Measurements from ENCODE around the gene CCDC117.

Gene CCDC117

DNA sequence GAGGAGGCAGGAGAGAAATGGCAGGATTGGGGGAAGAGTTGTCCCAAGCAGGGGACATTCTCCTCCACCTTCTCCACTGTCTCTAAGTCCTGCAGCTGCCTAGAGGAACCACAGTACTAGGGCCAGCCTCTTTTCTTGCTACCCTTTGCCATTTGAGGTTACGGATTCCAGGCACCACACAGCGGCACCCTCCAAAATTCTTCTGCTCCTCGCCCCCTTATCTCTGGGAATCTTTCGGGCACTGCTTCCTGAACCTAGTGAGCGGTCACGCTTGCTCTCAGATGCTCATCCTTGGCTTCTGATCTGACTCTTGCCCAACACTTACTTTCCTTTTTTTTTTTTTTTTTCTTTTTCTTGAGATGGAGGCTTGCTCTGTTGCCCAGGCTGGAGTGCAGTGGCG lies 54.4 kb downstream of the CCDC117 start:
- TF ChIP-seq, protein P1, sequence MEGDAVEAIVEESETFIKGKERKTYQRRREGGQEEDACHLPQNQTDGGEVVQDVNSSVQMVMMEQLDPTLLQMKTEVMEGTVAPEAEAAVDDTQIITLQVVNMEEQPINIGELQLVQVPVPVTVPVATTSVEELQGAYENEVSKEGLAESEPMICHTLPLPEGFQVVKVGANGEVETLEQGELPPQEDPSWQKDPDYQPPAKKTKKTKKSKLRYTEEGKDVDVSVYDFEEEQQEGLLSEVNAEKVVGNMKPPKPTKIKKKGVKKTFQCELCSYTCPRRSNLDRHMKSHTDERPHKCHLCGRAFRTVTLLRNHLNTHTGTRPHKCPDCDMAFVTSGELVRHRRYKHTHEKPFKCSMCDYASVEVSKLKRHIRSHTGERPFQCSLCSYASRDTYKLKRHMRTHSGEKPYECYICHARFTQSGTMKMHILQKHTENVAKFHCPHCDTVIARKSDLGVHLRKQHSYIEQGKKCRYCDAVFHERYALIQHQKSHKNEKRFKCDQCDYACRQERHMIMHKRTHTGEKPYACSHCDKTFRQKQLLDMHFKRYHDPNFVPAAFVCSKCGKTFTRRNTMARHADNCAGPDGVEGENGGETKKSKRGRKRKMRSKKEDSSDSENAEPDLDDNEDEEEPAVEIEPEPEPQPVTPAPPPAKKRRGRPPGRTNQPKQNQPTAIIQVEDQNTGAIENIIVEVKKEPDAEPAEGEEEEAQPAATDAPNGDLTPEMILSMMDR (IDR thresholded peaks at IDR 0.05; ENCODE audit: insufficient read depth, missing control alignments), result no peak
- FAIRE-seq, result no peak
- DNase-seq (ENCODE audit: insufficient read length, low spot score), result no peak

GRCh38 chr22:28829358-28830181 lies 57.1 kb downstream of the CCDC117 start:
- FAIRE-seq (no peak), DNase-seq (ENCODE audit: insufficient read length, low spot score) (no peak)
- TF ChIP-seq, protein P1 (IDR thresholded peaks at IDR 0.05; ENCODE audit: insufficient read depth, missing control alignments), result peak; percentile 95

- FAIRE-seq (no peak), DNase-seq (ENCODE audit: insufficient read length, low spot score) (no peak)
- TF ChIP-seq, protein P1 (IDR thresholded peaks at IDR 0.05; ENCODE audit: insufficient read depth, missing control alignments), result no peak
These were observed 57.9 kb downstream of the CCDC117 start for GRCh38 chr22:28830441-28830840.

DNA sequence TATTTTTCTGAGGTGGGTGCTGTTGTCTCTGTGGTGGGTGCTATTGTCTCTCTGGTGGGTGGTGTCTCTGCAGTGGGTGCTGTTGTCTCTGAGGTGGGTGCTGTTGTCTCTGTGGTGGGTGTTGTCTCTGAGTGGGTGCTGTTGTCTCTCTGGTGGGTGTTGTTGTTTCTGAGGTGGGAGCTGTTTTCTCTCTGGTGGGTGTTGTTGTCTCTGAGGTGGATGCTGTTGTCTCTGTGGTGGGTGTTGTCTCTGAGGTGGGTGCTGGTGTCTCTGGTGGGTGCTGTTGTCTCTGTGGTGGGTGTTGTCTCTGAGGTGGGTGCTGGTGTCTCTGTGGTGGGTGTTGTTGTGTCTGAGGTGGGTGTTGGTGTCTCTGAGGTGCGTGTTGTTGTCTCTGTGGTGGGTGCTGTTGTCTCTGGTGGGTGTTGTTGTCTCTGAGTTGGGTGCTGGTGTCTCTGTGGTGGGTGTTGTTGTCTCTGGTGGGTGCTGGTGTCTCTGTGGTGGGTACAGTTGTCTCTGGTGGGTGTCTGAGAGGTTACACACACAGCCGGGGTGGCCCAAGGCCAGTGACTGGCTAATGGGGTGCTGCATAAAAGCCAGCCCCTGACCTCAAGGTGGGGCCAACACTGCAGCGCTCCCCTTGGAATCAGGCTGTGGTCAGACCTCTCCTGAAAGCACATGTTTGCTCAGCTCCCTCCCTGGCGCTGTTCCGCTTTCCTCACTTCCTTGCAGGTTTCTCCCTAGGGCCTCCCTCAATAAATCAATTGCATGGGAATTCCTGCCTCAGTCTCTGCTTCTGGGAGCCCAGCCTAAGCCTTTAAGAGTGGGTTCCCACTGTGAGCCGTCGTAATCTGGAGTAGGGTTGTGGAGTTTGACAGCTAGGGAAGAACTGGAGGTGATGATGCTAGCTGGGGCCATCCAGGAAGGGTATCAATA lies 58.9 kb downstream of the CCDC117 start:
- no peak for DNase-seq (ENCODE audit: insufficient read length, low spot score)
- FAIRE-seq, result no peak
- TF ChIP-seq, protein P1 (IDR thresholded peaks at IDR 0.05; ENCODE audit: insufficient read depth, missing control alignments), result no peak

- TF ChIP-seq, protein P1 (IDR thresholded peaks at IDR 0.05; ENCODE audit: insufficient read depth, missing control alignments), result no peak
- DNase-seq (ENCODE audit: insufficient read length, low spot score), result no peak
- no peak for FAIRE-seq
These were observed 60.2 kb downstream of the CCDC117 start for GRCh38 chr22:28832731-28833130.

DNA sequence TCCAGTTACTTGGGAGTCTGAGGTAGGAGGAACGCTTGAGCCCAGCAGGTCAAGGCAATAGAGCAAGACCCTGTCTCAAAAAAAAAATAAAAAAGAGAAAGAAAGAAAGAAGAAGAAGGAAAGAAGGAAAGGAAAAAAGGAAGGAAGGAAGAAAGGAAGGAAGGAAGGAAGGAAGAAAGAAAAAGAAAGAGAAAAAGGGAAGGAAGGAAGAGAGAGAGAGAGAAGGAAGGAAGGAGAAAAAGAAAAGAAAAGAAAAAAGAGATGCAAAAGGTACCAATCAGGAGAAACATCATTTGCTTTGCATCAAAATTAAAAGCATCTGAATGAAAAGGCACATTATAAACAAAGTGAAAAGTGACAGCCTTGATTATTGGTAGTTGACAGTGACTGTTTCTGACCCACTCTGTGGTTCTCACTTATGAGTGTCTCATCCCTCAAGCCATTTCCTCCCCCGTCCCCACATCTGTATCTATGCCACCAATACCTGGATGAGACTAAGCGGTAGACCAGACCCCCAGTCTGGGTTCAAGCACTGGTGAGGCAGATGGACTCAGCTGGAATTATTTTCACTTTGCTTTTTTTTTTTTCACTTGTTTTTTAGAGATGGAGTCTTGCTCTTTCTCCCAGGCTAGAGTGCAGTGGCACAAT lies 60.9 kb downstream of the CCDC117 start:
- TF ChIP-seq, protein P1 (IDR thresholded peaks at IDR 0.05; ENCODE audit: insufficient read depth, missing control alignments), result no peak
- FAIRE-seq (no peak), DNase-seq (ENCODE audit: insufficient read length, low spot score) (no peak)
